ENCODE data around the gene PFKL. TPM values are rescaled to one million over a fixed set of nuclear protein-coding genes. Genes with fewer than 3 reads are reported as not detected.
"Not testable (repeated sequence)": the region's sequence is repeated elsewhere in the genome, so short reads cannot be mapped to it uniquely, and the experiment has no call there.

PFKL gene
- total RNA-seq, 1 donor from 2014 or later: 101 TPM

DNA sequence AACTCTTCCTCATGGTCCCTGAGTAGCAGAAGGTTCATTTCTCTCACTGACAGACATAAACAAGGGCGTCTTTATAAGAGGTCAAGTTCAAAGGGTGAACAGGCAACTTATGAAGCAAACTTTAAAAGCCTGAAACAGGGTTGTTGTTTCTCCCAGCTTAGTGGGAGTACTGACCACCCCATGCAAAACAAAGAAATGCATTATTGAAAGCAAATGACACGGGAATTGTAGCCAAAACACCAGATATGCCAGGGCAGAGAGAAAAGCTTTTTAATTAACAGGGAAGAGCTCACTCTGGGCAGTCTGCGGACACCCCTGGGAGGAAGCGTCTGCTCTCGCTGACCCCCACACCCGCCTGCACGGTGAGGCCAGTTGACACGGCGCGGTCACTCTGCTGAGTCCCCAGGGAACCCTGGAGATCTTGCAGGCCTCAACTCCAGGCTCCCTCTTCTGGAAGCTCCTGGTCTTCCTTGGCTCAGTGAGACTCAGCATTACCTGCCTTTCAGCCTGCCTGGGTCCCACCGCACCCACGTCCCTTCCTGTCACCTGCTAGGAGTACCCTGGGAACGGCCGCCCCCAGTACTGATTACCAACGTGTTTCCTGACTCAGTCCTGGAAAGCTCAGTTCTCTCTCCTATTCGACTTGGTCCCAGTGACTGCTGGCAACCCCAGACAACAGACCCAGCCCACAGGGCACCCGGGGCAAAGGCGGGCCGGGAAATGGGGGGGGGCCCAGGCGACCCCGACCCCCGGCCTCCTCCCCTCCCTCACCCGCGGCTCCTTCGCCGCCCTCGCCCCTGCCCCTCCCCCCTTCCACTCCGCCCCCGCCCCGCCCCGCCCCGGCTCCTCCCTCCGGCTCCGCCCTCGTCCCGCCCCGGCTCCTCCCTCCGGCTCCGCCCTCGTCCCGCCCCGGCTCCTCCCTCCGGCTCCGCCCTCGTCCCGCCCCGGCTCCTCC lies 38.4 kb downstream of the PFKL start:
- DNase-seq (peak; percentile 80), ATAC-seq (peak; percentile 21)
- intact Hi-C loops (cut with DNase I): no loop called here

DNA sequence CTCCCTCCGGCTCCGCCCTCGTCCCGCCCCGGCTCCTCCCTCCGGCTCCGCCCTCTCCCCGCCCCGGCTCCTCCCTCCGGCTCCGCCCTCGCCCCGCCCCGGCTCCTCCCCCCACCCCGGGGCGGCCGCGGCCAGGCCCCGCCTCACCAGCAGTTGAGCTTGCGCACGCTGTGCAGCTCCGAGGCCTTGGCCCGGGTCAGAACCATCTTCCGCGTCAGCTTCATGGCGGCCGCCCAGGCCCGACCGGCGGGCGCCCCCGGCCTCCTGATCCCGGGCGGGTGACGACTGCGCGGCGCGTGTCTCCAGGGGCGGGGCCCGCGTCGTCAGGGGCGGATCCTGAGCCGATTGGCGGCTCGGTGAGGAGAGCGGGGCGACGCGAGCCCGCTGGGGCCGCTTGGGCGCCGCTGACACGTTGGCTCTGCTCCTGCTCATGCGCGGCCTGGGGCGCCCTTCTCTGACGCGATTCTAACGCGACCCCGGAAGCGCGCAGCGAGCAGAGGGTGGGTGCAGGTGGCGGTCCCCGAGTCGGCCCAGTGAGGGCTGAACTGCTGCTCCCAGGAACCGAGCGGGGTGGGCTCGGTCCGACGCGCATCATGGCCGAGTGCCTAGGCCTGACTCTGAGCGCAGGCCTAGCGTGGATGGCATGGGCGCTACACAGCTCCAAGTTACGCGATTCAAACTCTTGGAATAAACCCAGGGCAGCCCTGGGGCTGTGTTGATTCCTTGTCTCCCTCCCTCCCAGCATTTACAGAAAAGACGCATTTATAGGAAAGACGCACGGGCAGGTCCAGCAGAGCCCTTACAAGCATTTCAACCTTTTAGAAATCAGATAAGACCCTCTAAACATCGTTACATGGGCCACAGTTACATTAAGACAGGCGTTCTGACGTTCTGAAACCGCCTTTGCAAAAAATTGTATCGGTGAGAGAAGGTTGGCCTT lies 39.4 kb downstream of the PFKL start, which contains the start of gene CFAP410:
TSS of gene CFAP410 (minus strand) at position 420 of the 940 bp plus-strand sequence. CDS start at position 224, 196 bp downstream.
- peak within 1 kb of the TSS; percentile 82 for H3K4me3 ChIP-seq
- ATAC-seq (peak; percentile 94), DNase-seq (peak; percentile 97)
- peaks cover 16% of the 10 kb centered on the region for H3K4me1 ChIP-seq
- peak within 1 kb of the TSS; percentile 97 for H3K27ac ChIP-seq
- TF ChIP-seq, protein P1, sequence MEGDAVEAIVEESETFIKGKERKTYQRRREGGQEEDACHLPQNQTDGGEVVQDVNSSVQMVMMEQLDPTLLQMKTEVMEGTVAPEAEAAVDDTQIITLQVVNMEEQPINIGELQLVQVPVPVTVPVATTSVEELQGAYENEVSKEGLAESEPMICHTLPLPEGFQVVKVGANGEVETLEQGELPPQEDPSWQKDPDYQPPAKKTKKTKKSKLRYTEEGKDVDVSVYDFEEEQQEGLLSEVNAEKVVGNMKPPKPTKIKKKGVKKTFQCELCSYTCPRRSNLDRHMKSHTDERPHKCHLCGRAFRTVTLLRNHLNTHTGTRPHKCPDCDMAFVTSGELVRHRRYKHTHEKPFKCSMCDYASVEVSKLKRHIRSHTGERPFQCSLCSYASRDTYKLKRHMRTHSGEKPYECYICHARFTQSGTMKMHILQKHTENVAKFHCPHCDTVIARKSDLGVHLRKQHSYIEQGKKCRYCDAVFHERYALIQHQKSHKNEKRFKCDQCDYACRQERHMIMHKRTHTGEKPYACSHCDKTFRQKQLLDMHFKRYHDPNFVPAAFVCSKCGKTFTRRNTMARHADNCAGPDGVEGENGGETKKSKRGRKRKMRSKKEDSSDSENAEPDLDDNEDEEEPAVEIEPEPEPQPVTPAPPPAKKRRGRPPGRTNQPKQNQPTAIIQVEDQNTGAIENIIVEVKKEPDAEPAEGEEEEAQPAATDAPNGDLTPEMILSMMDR (IDR thresholded peaks at IDR 0.05): no peak
- intact Hi-C loops (cut with DNase I): no loop called here
- no peaks in the 10 kb centered on the region for H3K27me3 ChIP-seq
- peaks cover 8% of the 10 kb centered on the region for H3K36me3 ChIP-seq
- H3K9me3 ChIP-seq: no peaks in the 10 kb centered on the region

More for the DNA sequence above, 38.4 kb downstream of the PFKL start:
- Histone ChIP-seq H3K4me3 (peak overlapping the region; percentile 46), H3K27me3 (no peaks in the 10 kb centered on the region), H3K36me3 (peaks cover 8% of the 10 kb centered on the region), H3K27ac (peak overlapping the region; percentile 75), H3K4me1 (peaks cover 16% of the 10 kb centered on the region), H3K9me3 (no peaks in the 10 kb centered on the region)
- TF ChIP-seq, protein P1 (IDR thresholded peaks at IDR 0.05): peak; percentile 32

DNA sequence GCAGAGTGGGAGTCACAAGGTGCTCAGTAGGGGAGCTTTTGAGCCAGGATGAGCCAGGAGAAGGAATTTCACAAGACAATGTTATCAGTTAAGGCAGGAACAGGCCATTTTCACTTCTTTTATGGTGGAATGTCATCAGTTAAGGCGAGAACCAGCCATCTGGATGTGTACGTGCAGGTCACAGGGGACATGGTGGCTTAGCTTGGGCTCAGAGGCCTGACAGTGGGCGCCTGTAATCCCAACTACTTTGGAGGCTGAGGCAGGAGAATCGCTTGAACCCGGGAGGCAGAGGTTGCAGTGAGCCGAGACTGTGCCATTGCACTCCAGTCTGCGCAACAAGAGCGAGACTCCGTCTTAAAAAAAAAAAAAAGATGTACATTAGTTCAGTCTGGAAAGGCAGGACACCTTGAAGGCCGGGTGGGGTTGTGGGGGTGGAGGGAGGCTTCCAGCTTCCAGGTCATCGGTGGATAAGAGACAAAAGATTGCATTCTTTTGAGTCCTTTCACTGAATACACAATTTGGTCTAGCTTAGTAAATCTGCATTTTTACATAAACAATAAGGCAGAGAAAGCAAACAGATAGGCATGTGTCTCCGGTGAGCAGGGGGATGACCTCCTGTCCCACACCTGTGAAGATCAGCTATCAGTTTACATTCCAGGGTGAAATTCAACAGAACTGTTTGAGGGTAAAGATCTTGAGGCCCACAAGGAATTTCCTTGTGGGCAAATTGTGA lies 42.0 kb downstream of the PFKL start:
- ATAC-seq; H3K36me3 ChIP-seq; DNase-seq; H3K27ac ChIP-seq; H3K4me3 ChIP-seq; H3K27me3 ChIP-seq; H3K9me3 ChIP-seq; intact Hi-C loops (cut with DNase I): not testable (repeated sequence)
- peaks cover 16% of the 10 kb centered on the region for H3K4me1 ChIP-seq

DNA sequence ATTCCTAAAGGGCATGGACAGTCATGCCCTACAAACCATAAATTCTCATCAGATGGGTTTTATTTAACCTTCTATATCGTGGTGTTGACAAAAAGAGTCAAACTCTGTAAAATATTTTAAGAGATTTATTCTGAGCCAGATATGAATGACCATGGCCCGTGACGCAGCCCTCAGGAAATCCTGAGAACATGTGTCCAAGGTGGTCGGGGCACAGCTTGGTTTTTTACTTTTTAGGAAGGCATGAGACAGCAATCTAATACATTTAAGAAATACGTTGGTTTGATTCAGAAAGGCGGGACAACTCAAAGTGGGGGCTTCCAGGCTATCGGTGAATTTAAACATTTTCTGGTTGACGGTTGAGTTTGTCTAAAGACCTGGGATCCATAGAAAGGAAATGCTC lies 43.1 kb downstream of the PFKL start:
- H3K27ac ChIP-seq; DNase-seq; H3K36me3 ChIP-seq; ATAC-seq; H3K9me3 ChIP-seq; H3K27me3 ChIP-seq; intact Hi-C loops (cut with DNase I); H3K4me3 ChIP-seq: not testable (repeated sequence)
- H3K4me1 ChIP-seq: peaks cover 11% of the 10 kb centered on the region

DNA sequence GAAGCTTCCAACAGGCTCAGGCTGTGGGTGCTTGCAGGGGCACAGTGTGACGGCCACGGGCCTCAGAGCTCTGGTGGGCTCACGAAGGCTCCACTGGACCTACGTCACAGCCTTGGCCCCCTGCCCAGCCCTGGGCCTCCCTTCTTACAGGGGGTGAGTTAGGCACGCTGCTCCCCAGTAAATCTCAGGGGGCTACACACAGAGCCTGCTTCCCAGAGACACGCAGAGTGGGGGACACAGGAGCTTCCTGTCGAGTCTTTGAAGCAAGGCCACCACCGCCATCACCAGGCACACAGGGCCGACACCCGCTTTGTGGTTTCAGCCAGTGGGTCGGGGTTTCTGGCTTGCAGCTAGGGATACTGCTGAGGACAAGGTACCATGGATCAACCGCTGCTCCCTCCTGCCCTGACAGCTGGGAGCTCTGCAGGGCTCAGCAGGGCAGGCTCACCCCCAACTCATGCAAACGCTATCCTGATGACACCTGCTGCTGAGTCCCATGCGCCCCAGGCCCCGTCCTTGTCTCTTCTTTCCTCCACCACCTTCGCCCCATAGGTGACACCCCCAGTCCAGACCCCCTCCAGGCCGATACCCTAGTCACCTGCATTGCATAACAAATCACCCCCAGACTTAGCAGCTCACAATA lies 44.8 kb downstream of the PFKL start:
- Histone ChIP-seq H3K36me3 (no peaks in the 10 kb centered on the region), H3K27me3 (peaks cover 11% of the 10 kb centered on the region), H3K27ac (no peak overlapping the region), H3K4me3 (no peak overlapping the region), H3K4me1 (peaks cover 6% of the 10 kb centered on the region), H3K9me3 (no peaks in the 10 kb centered on the region)
- intact Hi-C loops (cut with DNase I): no loop called here
- DNase-seq: peak; percentile 63
- no peak for ATAC-seq
- TF ChIP-seq, protein P1 (IDR thresholded peaks at IDR 0.05): no peak

All from upper lobe of right lung (tissue), 1 donor.